ENCODE measurements around the gene PRKAR2A.
A peak's percentile ranks its signal among the peaks of the same experiment; 100 is the strongest.

Gene PRKAR2A

DNA sequence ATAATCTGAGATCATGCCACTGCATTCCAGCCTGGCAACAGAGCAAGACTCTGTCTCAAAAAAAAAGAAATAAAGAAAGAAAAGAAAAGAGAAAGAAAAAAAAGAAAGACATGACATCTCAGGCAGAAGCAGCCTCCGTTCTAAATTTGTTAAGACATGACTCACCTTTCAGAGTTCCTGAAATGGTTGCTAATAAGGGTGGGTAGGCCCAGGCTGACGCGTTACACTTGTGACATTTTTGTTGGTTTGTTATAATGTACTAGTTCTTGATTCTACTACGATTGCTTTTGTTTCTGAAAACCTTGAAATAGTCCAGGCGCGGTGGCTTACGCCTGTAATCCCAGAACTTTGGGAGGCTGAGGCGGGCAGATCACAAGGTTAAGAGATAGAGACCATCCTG, 30.0 kb upstream of the PRKAR2A start:
- Histone ChIP-seq H3K4me1 (ENCODE audit: control insufficient read depth in 5 of 5, insufficient read depth in 5 of 5, low read length in 5 of 5) (peaks cover 0 to 14% (median 10%) of the 10 kb centered on the region in 5 donors), H3K36me3 (ENCODE audit: control insufficient read depth in 5 of 5, insufficient read depth in 5 of 5, low read length in 5 of 5) (peaks cover 0 to 49% (median 16%) of the 10 kb centered on the region in 5 donors), H3K9me3 (ENCODE audit: control insufficient read depth in 5 of 5, low read length in 5 of 5) (no peaks in the 10 kb centered on the region), H3K27ac (ENCODE audit: low read depth, low read length) (no peak overlapping the region), H3K9ac (ENCODE audit: low read length in 5 of 5) (no peak overlapping the region), H3K27me3 (ENCODE audit: control insufficient read depth in 5 of 5, insufficient read depth in 4 of 5, low read length in 5 of 5) (no peaks in the 10 kb centered on the region), H3K4me3 (ENCODE audit: low read depth in 1 of 5, low read length in 5 of 5) (no peak overlapping the region)

GRCh38 chr3:48863122-48863521, 15.4 kb upstream of the PRKAR2A start:
- no peak overlapping the region for H3K27ac ChIP-seq (ENCODE audit: low read depth, low read length)
- no peaks in the 10 kb centered on the region for H3K27me3 ChIP-seq (ENCODE audit: control insufficient read depth in 5 of 5, insufficient read depth in 4 of 5, low read length in 5 of 5)
- no peaks in the 10 kb centered on the region for H3K9me3 ChIP-seq (ENCODE audit: control insufficient read depth in 5 of 5, low read length in 5 of 5)
- H3K9ac ChIP-seq (ENCODE audit: low read length in 5 of 5), result peak overlapping the region in 1 of 5 donors; percentile 40
- H3K4me3 ChIP-seq (ENCODE audit: low read depth in 1 of 5, low read length in 5 of 5), result no peak overlapping the region
- H3K36me3 ChIP-seq (ENCODE audit: control insufficient read depth in 5 of 5, insufficient read depth in 5 of 5, low read length in 5 of 5), result peaks cover 6 to 29% (median 24%) of the 10 kb centered on the region in 5 donors
- H3K4me1 ChIP-seq (ENCODE audit: control insufficient read depth in 5 of 5, insufficient read depth in 5 of 5, low read length in 5 of 5), result peaks cover 0 to 7% (median 5%) of the 10 kb centered on the region in 5 donors

- peaks cover 0 to 4% (median 0%) of the 10 kb centered on the region in 5 donors for H3K4me1 ChIP-seq (ENCODE audit: control insufficient read depth in 5 of 5, insufficient read depth in 5 of 5, low read length in 5 of 5)
- H3K36me3 ChIP-seq (ENCODE audit: control insufficient read depth in 5 of 5, insufficient read depth in 5 of 5, low read length in 5 of 5), result peaks cover 10 to 50% (median 43%) of the 10 kb centered on the region in 5 donors
- H3K27me3 ChIP-seq (ENCODE audit: control insufficient read depth in 5 of 5, insufficient read depth in 4 of 5, low read length in 5 of 5), result no peaks in the 10 kb centered on the region
- no peak overlapping the region for H3K9ac ChIP-seq (ENCODE audit: low read length in 5 of 5)
- H3K4me3 ChIP-seq (ENCODE audit: low read depth in 1 of 5, low read length in 5 of 5), result no peak overlapping the region
- no peak overlapping the region for H3K27ac ChIP-seq (ENCODE audit: low read depth, low read length)
- no peaks in the 10 kb centered on the region for H3K9me3 ChIP-seq (ENCODE audit: control insufficient read depth in 5 of 5, low read length in 5 of 5)
Observed at GRCh38 chr3:48859206-48859605, 11.5 kb upstream of the PRKAR2A start.

DNA sequence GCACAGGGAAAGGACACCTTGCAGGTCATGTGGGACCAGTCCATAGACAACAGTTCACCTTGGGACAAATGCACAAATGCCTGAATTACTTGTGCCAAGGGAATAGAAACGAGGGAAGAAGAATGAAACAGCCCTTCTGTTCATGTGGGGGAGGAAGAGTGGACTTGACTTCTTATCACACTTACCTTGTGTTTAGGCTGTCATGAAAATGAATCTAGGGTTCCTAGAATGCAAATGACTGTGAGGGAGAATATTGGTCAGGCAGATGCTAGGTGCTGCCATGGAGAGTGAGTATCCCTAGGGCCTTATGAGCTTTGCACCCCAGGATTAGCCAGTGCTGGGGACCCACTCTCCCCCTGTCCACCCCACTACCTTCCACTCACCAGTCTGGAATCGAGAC, 11.0 kb upstream of the PRKAR2A start:
- H3K4me1 ChIP-seq (ENCODE audit: control insufficient read depth in 5 of 5, insufficient read depth in 5 of 5, low read length in 5 of 5), result peaks cover 0 to 6% (median under 1%) of the 10 kb centered on the region in 5 donors
- no peak overlapping the region for H3K4me3 ChIP-seq (ENCODE audit: low read depth in 1 of 5, low read length in 5 of 5)
- H3K9me3 ChIP-seq (ENCODE audit: control insufficient read depth in 5 of 5, low read length in 5 of 5), result no peaks in the 10 kb centered on the region
- no peak overlapping the region for H3K27ac ChIP-seq (ENCODE audit: low read depth, low read length)
- peaks cover 10 to 50% (median 43%) of the 10 kb centered on the region in 5 donors for H3K36me3 ChIP-seq (ENCODE audit: control insufficient read depth in 5 of 5, insufficient read depth in 5 of 5, low read length in 5 of 5)
- H3K9ac ChIP-seq (ENCODE audit: low read length in 5 of 5), result no peak overlapping the region
- no peaks in the 10 kb centered on the region for H3K27me3 ChIP-seq (ENCODE audit: control insufficient read depth in 5 of 5, insufficient read depth in 4 of 5, low read length in 5 of 5)

- Histone ChIP-seq H3K9me3 (ENCODE audit: control insufficient read depth in 5 of 5, low read length in 5 of 5) (no peaks in the 10 kb centered on the region), H3K27me3 (ENCODE audit: control insufficient read depth in 5 of 5, insufficient read depth in 4 of 5, low read length in 5 of 5) (no peaks in the 10 kb centered on the region), H3K9ac (ENCODE audit: low read length in 5 of 5) (no peak overlapping the region), H3K4me3 (ENCODE audit: low read depth in 1 of 5, low read length in 5 of 5) (no peak overlapping the region), H3K27ac (ENCODE audit: low read depth, low read length) (no peak overlapping the region), H3K4me1 (ENCODE audit: control insufficient read depth in 5 of 5, insufficient read depth in 5 of 5, low read length in 5 of 5) (peaks cover 0 to 7% (median 4%) of the 10 kb centered on the region in 5 donors), H3K36me3 (ENCODE audit: control insufficient read depth in 5 of 5, insufficient read depth in 5 of 5, low read length in 5 of 5) (peaks cover 10 to 50% (median 43%) of the 10 kb centered on the region in 5 donors)
Observed at GRCh38 chr3:48857641-48858040, 10.0 kb upstream of the PRKAR2A start.

DNA sequence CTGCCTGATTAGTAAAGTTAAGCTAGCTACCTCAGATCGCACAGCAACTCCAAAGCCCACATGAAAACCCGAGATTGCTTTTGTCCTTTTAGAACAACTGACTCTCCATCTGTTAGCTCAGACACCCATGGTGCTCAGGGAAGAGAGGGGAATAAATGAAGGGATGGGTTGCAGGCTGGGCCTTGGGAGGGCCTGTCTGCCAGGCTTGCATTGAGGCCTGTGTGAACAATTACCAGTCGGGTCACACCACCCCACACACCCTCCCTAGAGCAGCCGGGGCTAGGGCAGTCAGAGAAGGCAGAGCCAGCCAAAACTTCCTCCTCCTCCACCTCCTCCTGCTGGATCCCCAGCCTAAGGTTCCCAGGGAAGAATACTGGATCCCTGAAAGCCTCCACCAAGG, 8.8 kb upstream of the PRKAR2A start:
- Histone ChIP-seq H3K27ac (ENCODE audit: low read depth, low read length) (no peak overlapping the region), H3K4me1 (ENCODE audit: control insufficient read depth in 5 of 5, insufficient read depth in 5 of 5, low read length in 5 of 5) (peaks cover 0 to 7% (median 4%) of the 10 kb centered on the region in 5 donors), H3K36me3 (ENCODE audit: control insufficient read depth in 5 of 5, insufficient read depth in 5 of 5, low read length in 5 of 5) (peaks cover 8 to 47% (median 36%) of the 10 kb centered on the region in 5 donors), H3K4me3 (ENCODE audit: low read depth in 1 of 5, low read length in 5 of 5) (no peak overlapping the region), H3K9me3 (ENCODE audit: control insufficient read depth in 5 of 5, low read length in 5 of 5) (no peaks in the 10 kb centered on the region), H3K27me3 (ENCODE audit: control insufficient read depth in 5 of 5, insufficient read depth in 4 of 5, low read length in 5 of 5) (no peaks in the 10 kb centered on the region), H3K9ac (ENCODE audit: low read length in 5 of 5) (peak overlapping the region in 1 of 5 donors; percentile 25)

DNA sequence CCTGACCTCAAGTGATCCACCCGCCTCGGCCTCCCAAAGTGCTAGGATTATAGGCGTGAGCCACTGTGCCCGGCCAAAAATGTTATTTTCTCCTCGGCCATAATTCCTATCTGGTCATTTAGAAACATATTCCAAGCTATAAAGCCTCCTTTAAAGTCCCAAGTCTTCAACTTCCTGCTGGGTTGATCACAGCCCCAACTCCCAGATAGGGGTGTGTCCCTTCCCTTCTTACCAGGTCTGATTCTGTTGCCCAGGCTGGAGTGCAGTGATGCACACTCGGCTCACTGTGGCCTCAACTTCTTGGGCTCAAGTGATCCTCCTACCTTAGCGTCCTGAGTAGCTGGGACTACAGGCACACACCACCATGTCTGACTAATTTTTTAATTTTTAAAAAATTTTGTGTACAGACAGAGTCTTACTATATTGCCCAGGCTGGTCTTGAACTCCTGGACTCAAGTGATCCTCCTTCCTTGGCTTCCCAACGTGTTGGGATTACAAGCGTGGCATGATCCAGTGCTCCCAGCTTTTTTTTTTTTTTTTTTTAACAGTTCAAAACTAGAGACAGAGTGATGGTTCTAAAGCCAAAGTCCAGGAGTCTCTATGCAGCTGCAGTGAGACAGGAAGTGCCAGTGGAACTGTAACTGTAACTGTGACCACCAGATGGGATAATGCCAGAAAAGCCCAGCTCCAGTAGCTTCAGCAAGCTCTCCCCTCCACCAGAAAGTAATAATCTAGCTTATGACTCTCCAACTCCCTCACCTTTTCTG, 8.2 kb upstream of the PRKAR2A start:
- H3K9me3 ChIP-seq (ENCODE audit: control insufficient read depth in 5 of 5, low read length in 5 of 5), result no peaks in the 10 kb centered on the region
- peaks cover 8 to 43% (median 36%) of the 10 kb centered on the region in 5 donors for H3K36me3 ChIP-seq (ENCODE audit: control insufficient read depth in 5 of 5, insufficient read depth in 5 of 5, low read length in 5 of 5)
- no peak overlapping the region for H3K27ac ChIP-seq (ENCODE audit: low read depth, low read length)

DNA sequence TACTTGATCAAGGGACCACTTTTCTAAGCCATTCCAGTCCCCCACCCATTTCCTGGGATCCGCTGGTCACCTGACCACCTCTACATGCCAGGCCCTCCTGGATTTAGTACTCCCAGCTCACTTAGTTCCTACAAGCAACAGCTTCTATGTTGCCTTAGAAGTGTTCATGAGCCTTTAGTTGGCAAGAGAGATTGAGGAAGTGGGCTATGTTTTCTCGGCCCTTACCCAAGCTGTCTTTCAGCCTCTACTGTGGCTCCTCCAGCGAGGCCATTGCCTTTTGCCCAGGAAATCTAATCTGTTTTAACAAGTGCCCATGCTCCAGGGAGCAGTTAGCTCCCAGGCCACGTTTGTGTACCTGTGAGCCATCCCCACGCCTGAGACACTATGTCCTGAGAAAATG, 4.5 kb upstream of the PRKAR2A start:
- no peak overlapping the region for H3K27ac ChIP-seq (ENCODE audit: low read depth, low read length)
- H3K36me3 ChIP-seq (ENCODE audit: control insufficient read depth in 5 of 5, insufficient read depth in 5 of 5, low read length in 5 of 5), result peaks cover 3 to 21% (median 13%) of the 10 kb centered on the region in 5 donors
- no peak overlapping the region for H3K4me3 ChIP-seq (ENCODE audit: low read depth in 1 of 5, low read length in 5 of 5)
- H3K9me3 ChIP-seq (ENCODE audit: control insufficient read depth in 5 of 5, low read length in 5 of 5), result no peaks in the 10 kb centered on the region
- H3K4me1 ChIP-seq (ENCODE audit: control insufficient read depth in 5 of 5, insufficient read depth in 5 of 5, low read length in 5 of 5), result peaks cover 0 to 16% (median 11%) of the 10 kb centered on the region in 5 donors
- H3K27me3 ChIP-seq (ENCODE audit: control insufficient read depth in 5 of 5, insufficient read depth in 4 of 5, low read length in 5 of 5), result no peaks in the 10 kb centered on the region
- H3K9ac ChIP-seq (ENCODE audit: low read length in 5 of 5), result peak overlapping the region in 1 of 5 donors; percentile 19

More for the DNA sequence above, 8.2 kb upstream of the PRKAR2A start:
- Histone ChIP-seq H3K9ac (ENCODE audit: low read length in 5 of 5) (no peak overlapping the region), H3K4me3 (ENCODE audit: low read depth in 1 of 5, low read length in 5 of 5) (no peak overlapping the region), H3K4me1 (ENCODE audit: control insufficient read depth in 5 of 5, insufficient read depth in 5 of 5, low read length in 5 of 5) (peaks cover 0 to 7% (median 4%) of the 10 kb centered on the region in 5 donors), H3K27me3 (ENCODE audit: control insufficient read depth in 5 of 5, insufficient read depth in 4 of 5, low read length in 5 of 5) (no peaks in the 10 kb centered on the region)

DNA sequence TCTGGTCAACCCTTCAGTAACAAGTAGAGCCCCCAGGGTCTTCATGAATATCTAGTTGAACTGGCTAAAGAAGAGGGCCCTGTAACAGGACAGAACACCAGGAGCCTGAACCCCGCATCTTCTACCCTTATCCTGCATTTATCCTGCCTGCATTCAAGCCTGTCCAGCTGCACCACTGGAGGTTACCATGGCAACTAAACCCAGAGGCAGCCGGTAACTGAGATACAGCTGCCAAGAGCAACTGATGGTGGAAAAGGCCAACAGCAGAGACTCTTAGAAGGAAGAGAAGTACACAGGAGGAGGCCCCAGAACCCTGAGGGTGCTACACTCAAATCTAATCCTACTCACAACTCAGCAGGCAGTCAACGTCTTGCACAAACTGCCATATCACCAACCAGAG, 3.7 kb upstream of the PRKAR2A start:
- Histone ChIP-seq H3K27ac (ENCODE audit: low read depth, low read length) (no peak overlapping the region), H3K9me3 (ENCODE audit: control insufficient read depth in 5 of 5, low read length in 5 of 5) (no peaks in the 10 kb centered on the region), H3K36me3 (ENCODE audit: control insufficient read depth in 5 of 5, insufficient read depth in 5 of 5, low read length in 5 of 5) (peaks cover 0 to 14% (median 6%) of the 10 kb centered on the region in 5 donors), H3K27me3 (ENCODE audit: control insufficient read depth in 5 of 5, insufficient read depth in 4 of 5, low read length in 5 of 5) (no peaks in the 10 kb centered on the region), H3K4me3 (ENCODE audit: low read depth in 1 of 5, low read length in 5 of 5) (no peak overlapping the region), H3K9ac (ENCODE audit: low read length in 5 of 5) (no peak overlapping the region), H3K4me1 (ENCODE audit: control insufficient read depth in 5 of 5, insufficient read depth in 5 of 5, low read length in 5 of 5) (peaks cover 0 to 21% (median 16%) of the 10 kb centered on the region in 5 donors)

- peaks cover 0 to 6% (median 2%) of the 10 kb centered on the region in 5 donors for H3K36me3 ChIP-seq (ENCODE audit: control insufficient read depth in 5 of 5, insufficient read depth in 5 of 5, low read length in 5 of 5)
- peak overlapping the region in 1 of 5 donors; percentile 71 for H3K9ac ChIP-seq (ENCODE audit: low read length in 5 of 5)
- no peaks in the 10 kb centered on the region for H3K9me3 ChIP-seq (ENCODE audit: control insufficient read depth in 5 of 5, low read length in 5 of 5)
- H3K4me3 ChIP-seq (ENCODE audit: low read depth in 1 of 5, low read length in 5 of 5), result no peak overlapping the region
- H3K27ac ChIP-seq (ENCODE audit: low read depth, low read length), result peak overlapping the region; percentile 88
- H3K4me1 ChIP-seq (ENCODE audit: control insufficient read depth in 5 of 5, insufficient read depth in 5 of 5, low read length in 5 of 5), result peaks cover 4 to 37% (median 30%) of the 10 kb centered on the region in 5 donors
- H3K27me3 ChIP-seq (ENCODE audit: control insufficient read depth in 5 of 5, insufficient read depth in 4 of 5, low read length in 5 of 5), result no peaks in the 10 kb centered on the region
Observed at GRCh38 chr3:48848816-48849515, 1.3 kb upstream of the PRKAR2A start.

All from subcutaneous abdominal adipose tissue (tissue), 5 donors.